Activated naive CD4-positive, alpha-beta T cell (primary cell): ENCODE measurements around the gene SNX24.
A peak's percentile ranks its signal among the peaks of the same experiment; 100 is the strongest.
"Not testable (repeated sequence)": the region's sequence is repeated elsewhere in the genome, so short reads cannot be mapped to it uniquely, and the experiment has no call there.

Experiments used
- DNase-seq, 4 experiments: peaks; one replicate each; lab custom pipeline; 2025; lab: John Stamatoyannopoulos, UW

The SNX24 gene

DNA sequence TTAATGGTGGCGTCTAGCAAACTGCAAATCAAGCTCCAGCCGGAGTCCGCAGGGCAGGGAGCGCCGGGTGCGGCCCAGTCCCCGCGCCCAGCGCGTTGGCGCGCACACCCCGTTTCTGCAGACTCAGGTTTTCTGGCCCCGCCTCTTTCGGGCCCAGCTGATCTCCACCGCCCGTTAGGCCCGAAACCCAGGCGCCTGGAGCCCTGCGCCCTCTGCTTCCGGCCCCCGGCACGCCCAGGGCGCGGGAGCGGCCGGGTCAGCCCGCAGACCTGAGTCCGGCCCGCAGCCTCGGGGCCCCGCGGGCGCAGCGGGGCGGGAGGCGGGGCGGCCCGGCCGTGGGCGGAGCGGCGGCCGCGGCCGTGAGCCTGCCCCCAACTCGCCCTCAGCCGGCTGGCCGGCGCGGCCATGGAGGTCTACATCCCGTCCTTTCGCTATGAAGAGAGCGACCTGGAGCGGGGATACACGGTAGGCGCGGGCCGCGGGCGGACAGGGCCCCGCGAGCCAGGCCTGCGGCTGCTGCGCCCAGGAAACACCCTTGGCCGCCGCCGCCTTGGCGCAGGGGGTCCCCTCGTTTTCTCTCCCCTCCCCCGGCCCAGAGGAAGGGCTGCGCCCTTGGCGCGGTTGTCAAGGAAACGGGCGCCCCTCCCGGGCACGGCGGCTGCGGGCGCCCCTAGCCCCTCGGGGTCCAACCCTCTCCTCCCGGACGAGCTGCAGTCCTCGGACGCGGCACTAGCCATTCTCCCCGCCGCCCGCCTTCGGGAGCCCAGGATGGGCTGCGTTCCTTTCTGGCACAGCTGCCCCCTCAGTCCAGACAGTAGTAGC, at the start of gene SNX24:
TSS of gene SNX24 (plus strand) at position 385 of the 822 bp plus-strand sequence. CDS start at position 406, 21 bp downstream.
- peak; percentile 9 to 52 (median 22) for DNase-seq

GRCh38 chr5:122805481-122805880, 39.9 kb upstream of the SNX24 start:
- no peak for DNase-seq

GRCh38 chr5:122810405-122810804, 35.0 kb upstream of the SNX24 start:
- no peak for DNase-seq

DNA sequence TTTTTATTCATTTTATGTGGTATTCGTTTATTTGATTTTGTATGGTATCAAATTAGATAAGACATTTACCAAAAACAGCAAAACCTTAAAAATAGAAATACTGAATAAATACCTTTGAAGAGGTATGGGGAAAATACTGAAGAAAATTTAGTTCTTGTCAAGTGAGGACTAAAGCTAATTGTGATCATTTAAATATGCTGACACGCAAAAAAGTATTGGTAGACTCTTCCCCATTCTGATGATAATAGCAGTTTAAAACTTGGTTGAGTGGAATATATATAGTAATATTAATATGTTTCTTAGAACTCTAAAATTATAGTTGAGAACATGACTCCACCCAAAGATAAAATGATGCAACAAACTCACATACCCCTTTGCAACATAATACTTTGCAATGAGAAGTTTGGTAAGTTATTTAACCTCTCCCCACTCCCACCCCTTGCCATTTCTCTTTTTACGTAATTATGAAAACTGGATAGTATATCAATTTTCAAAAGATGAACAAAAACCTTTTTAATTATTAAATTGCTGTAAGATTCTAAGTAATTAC, 30.1 kb upstream of the SNX24 start:
- no peak for DNase-seq

- DNase-seq, result no peak
Measured at GRCh38 chr5:122816756-122817155, 28.7 kb upstream of the SNX24 start.

DNA sequence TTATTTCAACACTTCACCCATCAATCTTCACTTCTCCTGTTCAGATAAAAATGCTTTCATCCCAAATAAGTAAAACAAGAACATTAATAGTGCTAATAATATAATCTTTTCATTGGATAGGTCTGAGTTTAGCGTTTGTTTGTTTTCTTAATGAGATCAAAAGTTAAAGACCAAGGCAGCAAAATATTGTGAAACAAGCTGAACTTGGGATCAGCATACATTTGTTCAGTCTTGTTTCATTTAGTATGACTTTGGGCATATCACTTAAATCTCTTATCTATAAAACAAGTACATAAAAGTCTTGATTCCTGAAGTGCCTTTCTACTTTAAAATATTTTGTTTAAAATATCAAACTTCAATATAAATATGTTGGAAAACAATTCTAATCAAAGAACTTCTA, 13.4 kb upstream of the SNX24 start:
- DNase-seq, result no peak

DNA sequence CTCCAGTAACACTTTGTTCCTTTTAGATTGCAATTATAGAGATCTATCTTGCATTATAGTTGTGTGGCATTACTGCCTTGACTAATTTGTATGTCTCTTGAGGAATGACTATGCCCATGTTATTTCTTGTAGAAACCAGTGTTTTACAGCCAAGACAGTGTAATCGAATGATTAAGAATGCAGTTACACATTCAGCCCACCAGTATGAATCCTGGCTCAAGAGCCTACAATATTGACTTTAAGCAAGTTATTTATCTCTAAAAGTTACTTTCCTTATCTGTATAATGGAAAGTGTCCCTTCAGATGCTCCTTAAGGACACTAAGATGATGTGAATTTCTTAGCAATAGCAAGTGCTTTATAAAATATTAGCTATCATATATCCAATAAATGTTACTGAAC, 9.7 kb upstream of the SNX24 start:
- DNase-seq, result no peak

DNA sequence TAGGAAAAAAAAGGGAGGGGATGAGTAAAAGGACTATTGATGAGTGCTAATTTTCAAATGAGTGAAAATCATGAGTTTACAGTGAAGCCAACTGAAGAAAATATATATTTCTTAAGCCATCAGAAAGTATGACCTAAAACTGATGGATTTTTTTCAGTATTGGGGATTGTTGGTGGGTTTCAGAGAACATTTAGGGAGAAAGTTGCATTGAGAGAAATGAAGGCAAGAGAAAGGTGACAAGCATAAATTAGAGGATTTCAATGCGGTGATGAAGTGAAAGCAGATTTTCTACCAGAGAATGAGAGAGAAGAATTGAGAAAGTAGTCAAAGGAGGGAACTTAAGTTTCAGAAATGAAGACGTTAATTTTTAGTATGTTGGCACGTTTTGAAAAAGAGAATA, 8.5 kb upstream of the SNX24 start:
- DNase-seq, result no peak

- no peak for DNase-seq
Measured at GRCh38 chr5:122839731-122840130, 5.7 kb upstream of the SNX24 start.

GRCh38 chr5:122842016-122842580, 3.3 kb upstream of the SNX24 start:
- DNase-seq, result no peak

- DNase-seq, result no peak
Measured at GRCh38 chr5:122844136-122844909, 1.1 kb upstream of the SNX24 start.

DNA sequence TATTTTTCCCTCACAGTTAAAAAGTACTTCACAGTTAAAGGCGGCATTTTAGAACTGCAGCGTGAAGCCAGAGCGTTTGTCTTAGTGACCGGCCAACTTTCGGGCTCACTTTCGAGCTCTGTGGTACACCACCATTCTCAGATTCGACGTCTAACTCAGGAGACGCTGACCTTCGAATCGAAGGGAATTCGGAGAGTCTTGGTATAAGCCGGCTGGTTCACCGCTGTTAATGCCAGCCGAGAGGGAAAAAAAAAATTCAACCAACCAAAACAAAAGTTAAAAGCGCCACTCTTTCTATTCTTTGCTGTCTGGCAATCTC, 544 bp upstream of the SNX24 start:
- no peak for DNase-seq

DNA sequence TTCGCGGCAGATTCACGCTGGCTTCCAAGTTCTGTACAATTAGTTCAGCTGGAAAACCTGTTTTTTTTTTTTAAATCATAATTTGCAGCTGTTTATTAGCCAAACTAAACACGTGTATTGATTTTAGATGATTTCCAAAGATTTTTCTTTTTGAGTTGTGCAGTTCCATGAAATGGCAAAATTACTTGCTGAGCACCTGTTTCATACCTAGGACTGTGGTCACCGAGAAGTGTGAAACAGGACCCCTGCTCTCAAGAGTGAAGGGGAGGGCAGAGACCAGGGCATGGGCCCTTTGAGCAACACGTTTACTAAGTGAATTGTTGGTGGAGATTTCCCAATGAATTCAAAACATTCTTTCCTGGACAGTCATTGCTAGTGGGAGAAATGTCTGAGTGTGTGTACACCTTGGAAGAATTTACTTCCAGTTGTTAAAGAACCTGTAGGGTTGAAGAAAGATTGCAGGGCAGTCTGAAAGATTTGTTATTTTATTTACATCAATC, 688 bp downstream of the SNX24 start:
- no peak for DNase-seq

- DNase-seq, result no peak
Measured at GRCh38 chr5:122847687-122848081, 2.3 kb downstream of the SNX24 start.

GRCh38 chr5:122849771-122850170, 4.4 kb downstream of the SNX24 start:
- no peak for DNase-seq

GRCh38 chr5:122857538-122857937, 12.1 kb downstream of the SNX24 start:
- not testable (repeated sequence) for DNase-seq

- DNase-seq, result no peak
Measured at GRCh38 chr5:122858451-122858850, 13.0 kb downstream of the SNX24 start.

GRCh38 chr5:122863240-122863639, 17.8 kb downstream of the SNX24 start:
- no peak for DNase-seq

DNA sequence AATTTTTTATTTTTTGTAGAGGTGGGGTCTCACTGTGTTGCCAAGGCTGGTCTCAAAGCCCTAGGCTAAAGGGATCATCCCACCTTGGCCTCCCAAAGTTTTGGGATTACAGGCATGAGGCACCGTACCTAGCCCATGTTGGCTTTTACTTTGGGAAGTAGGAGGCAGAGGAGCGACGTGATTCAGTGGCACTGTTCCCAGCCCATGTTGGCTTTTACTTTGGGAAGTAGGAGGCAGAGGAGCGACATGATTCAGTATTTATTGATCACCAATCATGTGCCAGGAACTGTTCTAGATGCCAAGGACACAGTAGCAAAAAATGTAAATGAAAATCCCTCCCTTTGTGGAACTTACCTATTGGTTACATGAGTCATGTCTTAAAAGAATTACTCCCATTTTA, 18.3 kb downstream of the SNX24 start:
- no peak for DNase-seq

DNA sequence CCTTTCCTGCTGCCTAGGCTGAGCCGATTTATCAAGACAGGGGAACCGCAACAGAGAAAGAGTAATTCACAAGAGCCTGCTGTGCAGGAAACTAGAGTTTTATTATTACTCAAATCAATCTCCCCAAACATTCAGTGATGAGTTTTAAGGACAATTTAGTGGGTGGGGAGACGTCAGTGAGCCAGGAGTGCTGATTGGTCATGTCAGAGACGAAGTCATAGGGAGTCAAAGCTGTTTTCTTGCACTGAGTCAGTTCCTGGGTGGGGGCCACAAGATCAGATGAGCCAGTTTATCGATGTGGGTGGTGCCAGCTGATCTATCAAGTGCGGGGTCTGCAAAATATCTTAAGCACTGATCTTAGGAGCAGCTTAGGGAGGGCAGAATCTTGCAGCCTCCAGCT, 19.0 kb downstream of the SNX24 start:
- no peak for DNase-seq

DNA sequence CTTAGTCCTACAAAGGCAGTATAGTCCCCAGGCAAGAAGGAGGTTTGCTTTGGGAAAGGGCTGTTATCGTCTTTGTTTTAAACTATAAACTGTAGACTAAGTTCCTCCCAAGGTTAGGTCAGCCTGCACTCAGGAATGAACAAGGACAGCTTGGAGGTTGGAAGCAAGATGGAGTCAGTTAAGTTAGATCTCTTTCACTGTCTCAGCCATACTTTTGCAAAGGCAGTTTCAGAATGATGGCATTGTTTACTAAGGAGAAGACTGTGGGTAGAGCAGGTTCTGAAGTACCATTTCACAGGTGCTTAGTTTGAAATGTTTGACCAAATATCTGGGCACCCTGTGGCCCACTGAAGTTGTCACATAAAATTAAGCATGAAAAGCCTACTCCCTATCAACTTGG, 19.4 kb downstream of the SNX24 start:
- DNase-seq, result no peak

GRCh38 chr5:122870219-122870856, 24.9 kb downstream of the SNX24 start:
- DNase-seq, result no peak
